GM18873 (cell line): Measurements from ENCODE around the gene NIPSNAP2.
"Not testable (repeated sequence)": the region's sequence is repeated elsewhere in the genome, so short reads cannot be mapped to it uniquely, and the experiment has no call there.

Experiments
- ATAC-seq: cut with Tn5 transposase; IDR thresholded peaks from one replicate; pipeline ENCODE4 v1.9.1; 2021; ENCODE audit warnings: mild to moderate bottlenecking, moderate library complexity, moderate number of reproducible peaks; ENCODE audit not compliant: unreplicated experiment, low FRiP score

Gene NIPSNAP2

DNA sequence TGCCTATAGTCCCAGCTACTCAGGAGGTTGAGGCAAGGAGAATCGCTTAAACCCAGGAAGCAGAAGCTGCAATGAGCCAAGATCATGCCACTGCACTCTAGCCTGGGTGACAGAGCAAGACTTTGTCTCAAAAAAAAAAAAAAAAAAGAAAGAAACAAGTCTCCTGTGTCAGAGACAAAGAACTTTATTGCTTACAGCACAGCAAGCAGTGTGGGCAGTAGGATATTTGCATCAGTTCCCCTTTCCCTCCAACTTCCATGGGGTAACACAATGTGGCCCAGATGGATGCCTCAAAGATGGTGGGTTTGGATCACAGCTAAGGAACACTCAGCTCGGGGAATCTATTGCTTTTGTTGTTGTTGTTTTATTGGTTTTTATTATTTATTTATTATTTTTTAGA, 81.4 kb downstream of the NIPSNAP2 start:
- ATAC-seq = not testable (repeated sequence)

DNA sequence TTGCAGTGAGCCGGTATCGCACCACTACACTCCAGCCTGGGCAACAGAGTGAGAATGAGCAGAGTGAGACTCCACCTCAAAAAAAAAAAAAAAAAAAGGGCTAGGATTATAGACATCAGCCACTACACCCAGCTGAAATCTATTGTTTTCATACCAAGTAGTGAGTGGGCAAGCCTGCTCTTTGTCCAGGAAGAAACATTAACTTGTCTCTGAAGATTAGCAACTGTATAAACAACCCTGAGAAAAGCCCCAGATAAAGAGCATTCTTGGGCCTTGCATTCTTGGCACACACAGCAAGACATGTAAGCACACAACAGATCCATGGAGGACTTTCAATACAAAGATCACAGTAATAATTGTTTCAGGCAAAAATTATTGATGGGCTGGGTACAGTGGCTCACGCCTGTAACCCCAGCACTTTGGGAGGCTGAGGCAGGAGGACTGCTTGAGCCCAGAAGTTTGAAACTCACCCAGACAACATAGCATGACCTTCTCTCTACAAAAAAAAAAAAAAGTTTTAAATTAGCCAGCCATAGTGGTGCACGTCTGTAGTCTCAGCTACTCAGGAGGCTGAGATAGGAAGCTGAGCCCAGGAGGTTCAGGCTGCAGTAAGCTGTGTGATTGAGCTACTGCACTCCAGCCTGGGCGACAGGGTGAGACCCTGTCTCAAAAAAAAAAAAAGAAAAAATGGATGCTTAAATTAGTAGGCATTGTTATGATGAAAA, 82.5 kb downstream of the NIPSNAP2 start:
- no peak for ATAC-seq

DNA sequence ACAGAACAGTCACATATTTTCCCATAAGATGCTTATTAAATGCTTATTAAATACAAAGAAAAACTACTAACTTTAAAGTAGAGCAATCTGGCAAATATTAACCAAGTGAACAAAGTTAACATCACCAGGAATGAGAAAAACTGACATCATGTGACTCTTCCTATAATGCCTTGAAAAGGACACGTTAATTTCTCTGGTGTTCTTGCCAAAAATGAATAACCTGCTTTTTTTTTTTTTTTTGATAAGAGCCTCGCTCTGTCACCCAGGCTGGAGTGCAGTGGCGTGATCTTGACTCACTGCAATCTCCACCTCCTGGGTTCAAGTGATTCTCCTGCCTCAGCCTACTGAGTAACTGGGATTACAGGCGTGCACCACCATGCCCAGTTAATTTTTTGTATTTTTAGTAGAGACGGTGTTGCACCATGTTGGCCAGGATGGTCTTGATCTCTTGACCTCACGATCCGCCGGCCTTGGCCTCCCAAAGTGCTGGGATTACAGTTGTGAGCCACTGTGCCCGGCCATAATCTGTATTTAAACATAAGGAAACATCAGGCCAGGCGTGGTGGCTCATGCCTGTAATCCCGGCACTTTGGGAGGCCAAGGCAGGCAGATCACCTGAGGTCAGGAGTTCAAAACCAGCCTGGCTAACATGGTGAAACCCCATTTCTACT, 83.2 kb downstream of the NIPSNAP2 start:
- not testable (repeated sequence) for ATAC-seq

DNA sequence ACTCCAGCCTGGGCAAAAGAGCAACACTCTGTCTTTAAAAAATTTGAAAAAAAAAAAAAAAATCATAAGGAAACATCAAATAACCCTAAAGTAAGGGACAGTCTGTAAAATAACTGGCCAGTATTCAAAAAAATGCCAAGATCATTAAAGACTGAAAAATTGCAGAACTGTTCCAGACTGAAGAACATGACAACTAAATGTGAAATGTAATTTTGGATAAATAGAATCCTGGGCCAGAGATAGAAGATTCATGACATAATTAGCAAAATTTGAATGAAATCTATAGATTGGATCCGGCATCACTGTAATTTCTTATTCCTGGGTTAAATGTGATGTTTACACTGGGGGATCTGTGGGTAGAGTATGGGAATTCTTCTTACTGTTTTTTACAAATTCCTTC, 83.9 kb downstream of the NIPSNAP2 start:
- ATAC-seq = no peak

DNA sequence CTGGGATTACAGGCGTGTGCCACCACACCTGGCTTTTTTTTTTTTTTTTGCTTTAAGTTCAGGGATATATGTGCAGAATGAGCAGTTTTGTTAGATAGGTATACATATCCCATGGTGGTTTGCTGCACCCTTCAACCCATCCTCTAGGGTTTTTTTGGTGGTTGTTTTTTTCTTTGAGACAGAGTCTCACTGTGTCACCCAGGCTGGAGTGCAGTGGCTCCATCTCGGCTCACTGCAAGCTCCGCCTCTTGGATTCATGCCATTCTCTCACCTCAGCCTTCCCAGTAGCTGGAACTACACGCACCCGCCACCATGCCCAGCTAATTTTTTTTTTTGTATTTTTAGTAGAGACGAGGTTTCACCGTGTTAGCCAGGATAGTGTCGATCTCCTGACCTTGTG, 84.4 kb downstream of the NIPSNAP2 start:
- not testable (repeated sequence) for ATAC-seq
